ENCODE data around the gene CXADR.
"Not testable (repeated sequence)": the region's sequence is repeated elsewhere in the genome, so short reads cannot be mapped to it uniquely, and the experiment has no call there.

- TF ChIP-seq POLR2AphosphoS5, CTCF (IDR thresholded peaks at IDR 0.05): not testable (repeated sequence)
Measured at GRCh38 chr21:17523979-17524494, 11.2 kb downstream of the CXADR start.

All from breast epithelium (tissue), 3 donors.